GM12878 (cell line): ENCODE measurements around the gene RIN2. TPM values are rescaled to one million over a fixed set of nuclear protein-coding genes. Genes with fewer than 3 reads are reported as not detected.

Source experiments
- ATAC-seq: fragments of 200-7000 bp; cut with Tn5 transposase; 3 replicates; pipeline ENCODE4 v1.9.1; 2020; ENCODE audit warnings: mild to moderate bottlenecking, moderate library complexity
- BruUV-seq: library from RNA; stranded (reverse); fragments of 400-500 nt; replicated peaks from 2 replicates; lab custom pipeline; 2021; lab: Mats Ljungman, UMichigan
- CTCF ChIA-PET: fragments of 300-600 bp; sonication (Branson Sonifier 250); formaldehyde crosslinking; extraction: SDS; loops from one replicate; lab custom pipeline; 2021; ENCODE audit warnings: inconsistent platforms; lab: Yijun Ruan, JAX
- POLR2A ChIA-PET: fragments of 350-600 bp; formaldehyde crosslinking; extraction: SDS; loops from one replicate; lab custom pipeline; 2021; ENCODE audit warnings: inconsistent platforms; lab: Charles Lee
- RAD21 ChIA-PET: fragments of 300-600 bp; sonication (Branson Sonifier 250); formaldehyde crosslinking; loops from one replicate; lab custom pipeline; 2023; ENCODE audit warnings: antibody characterized with exemption; ENCODE audit not compliant: unreplicated experiment; lab: Charles Lee
- SMC1A ChIA-PET: fragments of 300-600 bp; sonication (Branson Sonifier 250); formaldehyde crosslinking; loops from one replicate; lab custom pipeline; 2023; ENCODE audit not compliant: unreplicated experiment, uncharacterized antibody; lab: Charles Lee
- DNase-seq: peaks from one replicate; pipeline ENCODE4 v3.0.0-alpha.2; 2011; ENCODE audit warnings: low read depth, low spot score
- FAIRE-seq: peaks from 3 replicates; lab custom pipeline; 2011; peaks lifted over from hg19 to GRCh38; lab: Jason Lieb, UNC
- H2AFZ ChIP-seq: 2 replicates; pipeline ENCODE4 v1.6.0; 2011; ENCODE audit warnings: low read depth, low read length, control low read depth; ENCODE audit not compliant: control insufficient read depth
- H3K27ac ChIP-seq: 2 replicates; pipeline ENCODE4 v1.5.1; 2011; ENCODE audit warnings: control low read depth; ENCODE audit not compliant: control insufficient read depth, insufficient read depth
- H3K27me3 ChIP-seq, 2 experiments: replicated peaks in 1 of 2; 2 replicates each; pipeline versions ENCODE4 v1.6.0 to v1.6.1; 2011; ENCODE audit warnings: low read length in 1 of 2; ENCODE audit not compliant: control insufficient read depth in 2 of 2, insufficient read depth in 2 of 2
- H3K36me3 ChIP-seq, 2 experiments: 2 replicates each; pipeline ENCODE4 v1.5.1; 2011; ENCODE audit warnings: low read length in 1 of 2; ENCODE audit not compliant: control insufficient read depth in 2 of 2, insufficient read depth in 2 of 2
- H3K4me1 ChIP-seq: 2 replicates; pipeline ENCODE4 v1.6.1; 2011; ENCODE audit warnings: mild to moderate bottlenecking, low read length, moderate library complexity, mixed read lengths; ENCODE audit not compliant: control insufficient read depth, insufficient read depth
- H3K4me2 ChIP-seq: 2 replicates; pipeline ENCODE4 v1.6.0; 2011; ENCODE audit warnings: control low read depth; ENCODE audit not compliant: control insufficient read depth, insufficient read depth
- H3K4me3 ChIP-seq: fragments of 200-600 bp; sonication (generic); 2 replicates; pipeline ENCODE4 v1.5.1; 2016
- H3K79me2 ChIP-seq: 2 replicates; pipeline ENCODE4 v1.6.0; 2011; ENCODE audit warnings: low read length; ENCODE audit not compliant: control insufficient read depth, insufficient read depth
- H3K9ac ChIP-seq: 2 replicates; pipeline ENCODE4 v1.8.0; 2011; ENCODE audit warnings: low read length, control low read depth, mixed read lengths; ENCODE audit not compliant: control insufficient read depth, insufficient read depth
- H3K9me3 ChIP-seq: replicated peaks from 3 replicates; pipeline ENCODE4 v1.5.1; 2011; ENCODE audit warnings: mild to moderate bottlenecking, low read length; ENCODE audit not compliant: control insufficient read depth, insufficient read depth
- H4K20me1 ChIP-seq: 2 replicates; pipeline ENCODE4 v1.6.0; 2011; ENCODE audit not compliant: control insufficient read depth, insufficient read depth
- BMI1 ChIP-seq: fragments of 450-650 bp; IDR thresholded peaks from 2 replicates; pipeline ENCODE4 v1.6.1; 2016; ENCODE audit warnings: mild to moderate bottlenecking, moderate library complexity, borderline replicate concordance
- RUNX3 ChIP-seq: IDR thresholded peaks from 2 replicates; pipeline ENCODE4 v1.6.1; 2012; ENCODE audit warnings: low read length, inconsistent platforms
- WGBS: methylation state at CpG from one replicate; pipeline ENCODE4 v1.1.6; 2016; ENCODE audit warnings: low lambda C conversion rate; ENCODE audit not compliant: insufficient replicate concordance, insufficient coverage; ENCODE audit errors: missing lambda C conversion rate; 5-methylcytosine and 5-hydroxymethylcytosine counted together
- in situ Hi-C: fragments of 300-500 bp; cut with MboI; formaldehyde crosslinking; loops from 9 replicates; pipeline ENCODE4 v1.14.3; 2018; ENCODE audit warnings: mixed read lengths
- intact Hi-C: fragments of 100-400 bp; cut with micrococcal nuclease; formaldehyde crosslinking; loops from one replicate; pipeline ENCODE4 v1.14.2; 2022; ENCODE audit not compliant: unreplicated experiment
- polyA plus RNA-seq, 11 experiments: library from polyadenylated mRNA; depleted of rRNA in 4 of 11; unstranded in 6 of 11; stranded (reverse) in 5 of 11; fragments of >200 nt; fragmentation: Nextera tagmentation in 4 of 11; fragmentation: Illumina TruSeq in 1 of 11; extraction: Ambion mirVana in 4 of 11; extraction: Trizol in 1 of 11; gene quantifications; 1 replicate in 1 of 11; 2 replicates in 10 of 11; pipeline versions ENCODE4 v1.2.1 to v1.2.3, GENCODE V29; 2011 to 2016; ENCODE audit warnings: inconsistent platforms in 2 of 11, missing spikeins in 2 of 11, low read depth in 1 of 11
- total RNA-seq, 4 experiments: library from RNA; depleted of rRNA in 3 of 4; stranded (reverse); fragments of >200 nt in 3 of 4; fragmentation: Illumina TruSeq in 1 of 4; extraction: Trizol in 1 of 4; gene quantifications; 2 replicates each; pipeline versions ENCODE4 v1.2.1 to v1.2.3, GENCODE V29; 2013 to 2021

Gene RIN2
- total and polyA plus RNA-seq, 10 of the 15 experiments (the other 5 are each of a cell fraction or from before 2014, with no cell fraction given), result 0.68 to 8.5 (median 4.5) TPM

DNA sequence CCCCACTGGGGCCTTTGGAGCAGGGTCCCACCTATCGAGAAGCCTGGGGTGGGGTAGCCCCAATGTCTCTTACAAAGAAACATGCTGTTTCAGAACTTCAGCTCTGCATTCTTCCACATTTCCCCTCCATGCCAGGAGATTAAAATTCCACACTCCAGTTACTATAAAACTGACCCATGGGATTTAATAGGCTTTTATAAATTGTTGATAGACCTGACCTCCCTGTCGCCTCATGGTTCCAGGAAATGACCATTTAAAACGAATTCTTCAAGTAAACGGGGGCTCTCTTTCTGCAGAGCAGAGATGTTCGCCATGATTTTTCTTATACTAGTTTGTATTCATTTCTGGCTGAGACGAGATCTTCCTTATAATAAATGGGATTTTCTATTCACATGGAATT is 19.3 kb downstream of the RIN2 start:
- H3K4me3 ChIP-seq, result no peak overlapping the region
- FAIRE-seq (no peak), ATAC-seq (no peak), DNase-seq (no peak)
- ChIA-PET SMC1A (no interaction called here), CTCF (interaction anchor here (2.9 kb wide), 1 partner anchor 84 kb away, joined by 12 read pairs; no protein-coding TSS in a partner anchor), RAD21 (no interaction called here), POLR2A (no interaction called here)
- no peak overlapping the region for H3K9ac ChIP-seq
- in situ Hi-C loops, result no loop called here
- H3K27ac ChIP-seq, result no peak overlapping the region
- H3K9me3 ChIP-seq, result no peaks in the 10 kb centered on the region; the same call in 2 of the 3 replicates
- TF ChIP-seq RUNX3, result no peak
- no peak overlapping the region for H2AFZ ChIP-seq
- H3K36me3 ChIP-seq, result no peaks in the 10 kb centered on the region
- BruUV-seq, result no TSS peak
- H3K27me3 ChIP-seq, result peaks cover 0 to 1% of the 10 kb centered on the region in 2 experiments; a peak in 2 of 4 replicates
- peaks cover 12% of the 10 kb centered on the region; the same call in 1 of the 2 replicates for H3K4me1 ChIP-seq
- intact Hi-C loops, result no loop called here
- no peak overlapping the region for H3K4me2 ChIP-seq
- no peaks in the 10 kb centered on the region for H4K20me1 ChIP-seq
- WGBS, result 36% methylated on average over 6 of the region's 6 CpGs
- no peaks in the 10 kb centered on the region for H3K79me2 ChIP-seq

DNA sequence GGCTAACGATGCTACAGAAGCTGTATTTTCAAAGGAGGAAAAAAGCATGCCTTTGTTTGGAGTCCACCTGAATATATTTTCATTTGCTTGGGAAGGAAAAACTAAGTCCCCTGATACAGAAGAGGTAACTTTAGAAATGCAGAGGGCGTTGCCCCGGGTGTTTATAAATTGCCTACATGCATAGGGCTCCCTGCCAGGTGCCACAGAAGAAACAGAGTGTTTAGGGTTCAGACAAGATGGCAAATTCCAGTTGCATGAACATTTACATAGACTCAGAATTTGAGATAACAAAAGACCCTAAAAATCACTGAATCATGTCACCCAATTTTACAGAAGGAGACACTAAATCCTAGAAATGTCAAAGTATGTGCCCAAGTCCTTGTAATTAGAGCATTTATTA is 19.9 kb downstream of the RIN2 start:
- FAIRE-seq, result no peak
- in situ Hi-C loops (no loop called here), intact Hi-C loops (no loop called here)
- no peak overlapping the region for H3K9ac ChIP-seq
- SMC1A ChIA-PET, result interaction anchor here (1.0 kb wide), 1 partner anchor 89 kb away, joined by 3 read pairs; no protein-coding TSS in a partner anchor
- BruUV-seq, result no TSS peak
- no peak overlapping the region for H3K27ac ChIP-seq
- peaks cover 12% of the 10 kb centered on the region; the same call in 1 of the 2 replicates for H3K4me1 ChIP-seq
- RAD21 ChIA-PET, result no interaction called here
- no peaks in the 10 kb centered on the region for H4K20me1 ChIP-seq
- no peaks in the 10 kb centered on the region for H3K79me2 ChIP-seq
- 55% methylated on average over 3 of the region's 3 CpGs for WGBS
- H3K9me3 ChIP-seq, result no peaks in the 10 kb centered on the region; the same call in 2 of the 3 replicates
- no peak for DNase-seq
- CTCF ChIA-PET, result interaction anchor here (2.9 kb wide), 1 partner anchor 85 kb away, joined by 12 read pairs; no protein-coding TSS in a partner anchor
- no peak for TF ChIP-seq BMI1
- ATAC-seq, result no peak
- no peak overlapping the region for H3K4me2 ChIP-seq
- no peaks in the 10 kb centered on the region; a peak in 2 of 4 replicates for H3K27me3 ChIP-seq
- no peak overlapping the region for H3K4me3 ChIP-seq
- no peak overlapping the region for H2AFZ ChIP-seq
- H3K36me3 ChIP-seq, result no peaks in the 10 kb centered on the region
- POLR2A ChIA-PET, result no interaction called here
